GM12878 (cell line): ENCODE data around the gene PRDM16. TPM values are rescaled to one million over a fixed set of nuclear protein-coding genes. Genes with fewer than 3 reads are reported as not detected.

Experiments
- ATAC-seq: fragments of 200-7000 bp; cut with Tn5 transposase; 3 replicates; pipeline ENCODE4 v1.9.1; 2020; ENCODE audit warnings: mild to moderate bottlenecking, moderate library complexity
- BruUV-seq: library from RNA; stranded (reverse); fragments of 400-500 nt; replicated peaks from 2 replicates; lab custom pipeline; 2021; lab: Mats Ljungman, UMichigan
- CTCF ChIA-PET: fragments of 300-600 bp; sonication (Branson Sonifier 250); formaldehyde crosslinking; extraction: SDS; loops from one replicate; lab custom pipeline; 2021; ENCODE audit warnings: inconsistent platforms; lab: Yijun Ruan, JAX
- POLR2A ChIA-PET: fragments of 350-600 bp; formaldehyde crosslinking; extraction: SDS; loops from one replicate; lab custom pipeline; 2021; ENCODE audit warnings: inconsistent platforms; lab: Charles Lee
- RAD21 ChIA-PET: fragments of 300-600 bp; sonication (Branson Sonifier 250); formaldehyde crosslinking; loops from one replicate; lab custom pipeline; 2023; ENCODE audit warnings: antibody characterized with exemption; ENCODE audit not compliant: unreplicated experiment; lab: Charles Lee
- SMC1A ChIA-PET: fragments of 300-600 bp; sonication (Branson Sonifier 250); formaldehyde crosslinking; loops from one replicate; lab custom pipeline; 2023; ENCODE audit not compliant: unreplicated experiment, uncharacterized antibody; lab: Charles Lee
- DNase-seq: peaks from one replicate; pipeline ENCODE4 v3.0.0-alpha.2; 2011; ENCODE audit warnings: low read depth, low spot score
- FAIRE-seq: peaks from 3 replicates; lab custom pipeline; 2011; peaks lifted over from hg19 to GRCh38; lab: Jason Lieb, UNC
- H2AFZ ChIP-seq: 2 replicates; pipeline ENCODE4 v1.6.0; 2011; ENCODE audit warnings: low read depth, low read length, control low read depth; ENCODE audit not compliant: control insufficient read depth
- H3K27ac ChIP-seq: 2 replicates; pipeline ENCODE4 v1.5.1; 2011; ENCODE audit warnings: control low read depth; ENCODE audit not compliant: control insufficient read depth, insufficient read depth
- H3K27me3 ChIP-seq, 2 experiments: replicated peaks in 1 of 2; 2 replicates each; pipeline versions ENCODE4 v1.6.0 to v1.6.1; 2011; ENCODE audit warnings: low read length in 1 of 2; ENCODE audit not compliant: control insufficient read depth in 2 of 2, insufficient read depth in 2 of 2
- H3K36me3 ChIP-seq, 2 experiments: 2 replicates each; pipeline ENCODE4 v1.5.1; 2011; ENCODE audit warnings: low read length in 1 of 2; ENCODE audit not compliant: control insufficient read depth in 2 of 2, insufficient read depth in 2 of 2
- H3K4me1 ChIP-seq: 2 replicates; pipeline ENCODE4 v1.6.1; 2011; ENCODE audit warnings: mild to moderate bottlenecking, low read length, moderate library complexity, mixed read lengths; ENCODE audit not compliant: control insufficient read depth, insufficient read depth
- H3K4me2 ChIP-seq: 2 replicates; pipeline ENCODE4 v1.6.0; 2011; ENCODE audit warnings: control low read depth; ENCODE audit not compliant: control insufficient read depth, insufficient read depth
- H3K4me3 ChIP-seq: fragments of 200-600 bp; sonication (generic); 2 replicates; pipeline ENCODE4 v1.5.1; 2016
- H3K79me2 ChIP-seq: 2 replicates; pipeline ENCODE4 v1.6.0; 2011; ENCODE audit warnings: low read length; ENCODE audit not compliant: control insufficient read depth, insufficient read depth
- H3K9ac ChIP-seq: 2 replicates; pipeline ENCODE4 v1.8.0; 2011; ENCODE audit warnings: low read length, control low read depth, mixed read lengths; ENCODE audit not compliant: control insufficient read depth, insufficient read depth
- H3K9me3 ChIP-seq: replicated peaks from 3 replicates; pipeline ENCODE4 v1.5.1; 2011; ENCODE audit warnings: mild to moderate bottlenecking, low read length; ENCODE audit not compliant: control insufficient read depth, insufficient read depth
- H4K20me1 ChIP-seq: 2 replicates; pipeline ENCODE4 v1.6.0; 2011; ENCODE audit not compliant: control insufficient read depth, insufficient read depth
- ATF7 ChIP-seq: fragments of 450-650 bp; IDR thresholded peaks from 2 replicates; pipeline ENCODE4 v1.6.1; 2016; ENCODE audit warnings: low read depth, mild to moderate bottlenecking
- CBX3 ChIP-seq: fragments of 200-600 bp; sonication (generic); IDR thresholded peaks from 2 replicates; pipeline ENCODE4 v1.6.1; 2016; ENCODE audit warnings: low read depth, borderline replicate concordance
- CHD1 ChIP-seq: IDR thresholded peaks from 2 replicates; pipeline ENCODE4 v1.6.1; 2012; ENCODE audit warnings: low read depth, low read length, improper control_type of control experiment
- CHD4 ChIP-seq: fragments of 200-600 bp; sonication (generic); IDR thresholded peaks from 2 replicates; pipeline ENCODE4 v1.6.1; 2016; ENCODE audit warnings: mild to moderate bottlenecking
- KDM1A ChIP-seq: fragments of 200-600 bp; sonication (generic); IDR thresholded peaks from 2 replicates; pipeline ENCODE4 v1.6.1; 2016; ENCODE audit warnings: borderline replicate concordance
- KLF5 ChIP-seq: fragments of 450-650 bp; IDR thresholded peaks from 2 replicates; pipeline ENCODE4 v1.6.1; 2014; ENCODE audit warnings: mild to moderate bottlenecking; ENCODE audit not compliant: partially characterized antibody
- MTA3 ChIP-seq: IDR thresholded peaks from 2 replicates; pipeline ENCODE4 v1.6.1; 2012; ENCODE audit warnings: low read length, inconsistent platforms, borderline replicate concordance
- MYB ChIP-seq: fragments of 150-350 bp; IDR thresholded peaks from 2 replicates; pipeline ENCODE4 v1.6.1; 2014; ENCODE audit warnings: mild to moderate bottlenecking, low read depth, low read length, borderline replicate concordance
- MYC ChIP-seq: IDR thresholded peaks from 2 replicates; pipeline ENCODE4 v1.6.1; 2011; ENCODE audit warnings: mild to moderate bottlenecking, low read length, moderate library complexity, inconsistent platforms; ENCODE audit not compliant: insufficient read depth, insufficient replicate concordance, insufficient read length, severe bottlenecking
- NFIC ChIP-seq: IDR thresholded peaks from 2 replicates; pipeline ENCODE4 v1.6.1; 2012; ENCODE audit warnings: low read depth, mild to moderate bottlenecking, inconsistent platforms, low read length, moderate library complexity
- NR2C2 ChIP-seq: IDR thresholded peaks from 2 replicates; pipeline ENCODE4 v1.6.1; 2011; ENCODE audit warnings: borderline replicate concordance, low read depth; ENCODE audit not compliant: control insufficient read depth, insufficient read length
- NR2F1 ChIP-seq: fragments of 450-650 bp; conservative IDR thresholded peaks from 2 replicates; pipeline ENCODE4 v1.6.1; 2017; ENCODE audit warnings: mild to moderate bottlenecking
- POLR2AphosphoS2 ChIP-seq: IDR thresholded peaks from 2 replicates; pipeline ENCODE4 v1.6.1; 2011; ENCODE audit warnings: low read depth, mild to moderate bottlenecking, low read length, improper control_type of control experiment, moderate library complexity
- ZNF24 ChIP-seq: fragments of 450-650 bp; IDR thresholded peaks from 2 replicates; pipeline ENCODE4 v1.6.1; 2017; ENCODE audit warnings: antibody characterized with exemption, mild to moderate bottlenecking
- ZNF622 ChIP-seq: fragments of 450-650 bp; IDR thresholded peaks from 2 replicates; pipeline ENCODE4 v1.6.1; 2017; ENCODE audit warnings: mild to moderate bottlenecking, inconsistent platforms
- WGBS: methylation state at CpG from one replicate; pipeline ENCODE4 v1.1.6; 2016; ENCODE audit warnings: low lambda C conversion rate; ENCODE audit not compliant: insufficient replicate concordance, insufficient coverage; ENCODE audit errors: missing lambda C conversion rate; 5-methylcytosine and 5-hydroxymethylcytosine counted together
- in situ Hi-C: fragments of 300-500 bp; cut with MboI; formaldehyde crosslinking; loops from 9 replicates; pipeline ENCODE4 v1.14.3; 2018; ENCODE audit warnings: mixed read lengths
- intact Hi-C: fragments of 100-400 bp; cut with micrococcal nuclease; formaldehyde crosslinking; loops from one replicate; pipeline ENCODE4 v1.14.2; 2022; ENCODE audit not compliant: unreplicated experiment
- polyA plus RNA-seq, 11 experiments: library from polyadenylated mRNA; depleted of rRNA in 4 of 11; unstranded in 6 of 11; stranded (reverse) in 5 of 11; fragments of >200 nt; fragmentation: Nextera tagmentation in 4 of 11; fragmentation: Illumina TruSeq in 1 of 11; extraction: Ambion mirVana in 4 of 11; extraction: Trizol in 1 of 11; gene quantifications; 1 replicate in 1 of 11; 2 replicates in 10 of 11; pipeline versions ENCODE4 v1.2.1 to v1.2.3, GENCODE V29; 2011 to 2016; ENCODE audit warnings: inconsistent platforms in 2 of 11, missing spikeins in 2 of 11, low read depth in 1 of 11
- total RNA-seq, 4 experiments: library from RNA; depleted of rRNA in 3 of 4; stranded (reverse); fragments of >200 nt in 3 of 4; fragmentation: Illumina TruSeq in 1 of 4; extraction: Trizol in 1 of 4; gene quantifications; 2 replicates each; pipeline versions ENCODE4 v1.2.1 to v1.2.3, GENCODE V29; 2013 to 2021
- TF ChIP-seq, protein P1 (sequence below): fragments of 450-650 bp; formaldehyde crosslinking; IDR thresholded peaks from 2 replicates; pipeline ENCODE4 v1.4.0; 2022; ENCODE audit warnings: mild to moderate bottlenecking, moderate library complexity
- TF ChIP-seq, protein P2 (sequence below): IDR thresholded peaks from 2 replicates; pipeline ENCODE4 v1.6.1; 2011; ENCODE audit warnings: low read depth, mild to moderate bottlenecking, low read length, moderate library complexity, borderline replicate concordance; ENCODE audit errors: extremely low read depth
- TF ChIP-seq, protein P3 (sequence below): IDR thresholded peaks from 2 replicates; pipeline ENCODE4 v1.6.1; 2011; ENCODE audit warnings: borderline replicate concordance, low read depth, mild to moderate bottlenecking, moderate library complexity, low read length; ENCODE audit not compliant: insufficient read depth, poor library complexity, severe bottlenecking
- TF ChIP-seq, protein P4 (sequence below): IDR thresholded peaks from 2 replicates; pipeline ENCODE4 v1.6.1; 2011; ENCODE audit warnings: low read depth, low read length, improper control_type of control experiment, borderline replicate concordance

Gene PRDM16
- total and polyA plus RNA-seq, 10 of the 15 experiments (the other 5 are each of a cell fraction or from before 2014, with no cell fraction given) = 0.03 TPM; not detected in 9

DNA sequence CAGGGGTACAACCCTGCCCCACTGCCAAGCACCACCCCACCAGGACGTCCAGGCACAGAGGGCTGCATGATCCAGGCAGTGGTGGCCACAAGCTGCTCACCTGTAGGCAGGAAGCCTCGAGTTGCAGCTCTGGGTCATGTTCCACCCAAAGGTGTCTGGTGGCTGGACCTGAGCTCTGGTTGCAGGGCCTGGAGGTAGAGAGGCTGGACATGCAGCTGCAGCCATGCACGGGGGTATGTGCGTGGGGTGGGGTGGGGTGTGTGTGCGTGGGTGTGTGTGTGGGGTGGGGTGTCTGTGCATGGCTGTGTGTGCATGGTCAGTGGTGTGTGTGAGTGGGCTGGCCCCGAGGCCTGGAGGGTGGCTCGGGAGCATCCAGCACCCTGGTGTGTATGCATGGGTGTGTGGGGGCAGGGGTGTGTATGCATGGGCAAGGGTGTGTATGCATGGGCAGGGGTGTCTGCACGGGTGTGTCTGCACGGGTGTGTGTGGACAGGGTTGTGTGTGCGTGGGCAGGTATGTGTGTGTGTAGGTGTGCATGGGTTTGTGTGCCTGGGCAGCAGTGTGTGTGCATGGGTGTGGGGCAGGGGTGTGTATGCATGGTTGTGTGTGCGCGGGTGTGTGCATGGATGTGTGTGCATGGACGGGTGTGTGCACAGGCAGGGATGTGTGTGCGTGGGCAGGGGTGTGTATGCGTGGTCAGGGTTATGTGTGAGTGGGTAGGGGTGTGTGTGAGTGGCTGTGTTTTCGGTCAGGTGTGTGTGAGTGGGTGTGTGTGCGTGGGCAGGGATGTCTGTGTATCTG is 401.0 kb downstream of the PRDM16 start:
- WGBS = 18% methylated on average over 16 of the region's 17 CpGs
- no TSS peak for BruUV-seq
- POLR2A ChIA-PET = no interaction called here
- H3K79me2 ChIP-seq = no peaks in the 10 kb centered on the region
- no peak overlapping the region for H2AFZ ChIP-seq
- H3K36me3 ChIP-seq = no peaks in the 10 kb centered on the region
- SMC1A ChIA-PET = no interaction called here
- H3K9me3 ChIP-seq = no peaks in the 10 kb centered on the region
- H3K9ac ChIP-seq = no peak overlapping the region
- no peak overlapping the region for H3K27ac ChIP-seq
- intact Hi-C loops = no loop called here
- H3K4me3 ChIP-seq = no peak overlapping the region
- RAD21 ChIA-PET = no interaction called here
- in situ Hi-C loops = no loop called here
- no peaks in the 10 kb centered on the region for H3K4me1 ChIP-seq
- FAIRE-seq = no peak
- H4K20me1 ChIP-seq = no peaks in the 10 kb centered on the region
- ATAC-seq = no peak
- DNase-seq = no peak
- CTCF ChIA-PET = no interaction called here
- no peaks in the 10 kb centered on the region for H3K27me3 ChIP-seq
- no peak overlapping the region for H3K4me2 ChIP-seq
- TF ChIP-seq, protein P1, sequence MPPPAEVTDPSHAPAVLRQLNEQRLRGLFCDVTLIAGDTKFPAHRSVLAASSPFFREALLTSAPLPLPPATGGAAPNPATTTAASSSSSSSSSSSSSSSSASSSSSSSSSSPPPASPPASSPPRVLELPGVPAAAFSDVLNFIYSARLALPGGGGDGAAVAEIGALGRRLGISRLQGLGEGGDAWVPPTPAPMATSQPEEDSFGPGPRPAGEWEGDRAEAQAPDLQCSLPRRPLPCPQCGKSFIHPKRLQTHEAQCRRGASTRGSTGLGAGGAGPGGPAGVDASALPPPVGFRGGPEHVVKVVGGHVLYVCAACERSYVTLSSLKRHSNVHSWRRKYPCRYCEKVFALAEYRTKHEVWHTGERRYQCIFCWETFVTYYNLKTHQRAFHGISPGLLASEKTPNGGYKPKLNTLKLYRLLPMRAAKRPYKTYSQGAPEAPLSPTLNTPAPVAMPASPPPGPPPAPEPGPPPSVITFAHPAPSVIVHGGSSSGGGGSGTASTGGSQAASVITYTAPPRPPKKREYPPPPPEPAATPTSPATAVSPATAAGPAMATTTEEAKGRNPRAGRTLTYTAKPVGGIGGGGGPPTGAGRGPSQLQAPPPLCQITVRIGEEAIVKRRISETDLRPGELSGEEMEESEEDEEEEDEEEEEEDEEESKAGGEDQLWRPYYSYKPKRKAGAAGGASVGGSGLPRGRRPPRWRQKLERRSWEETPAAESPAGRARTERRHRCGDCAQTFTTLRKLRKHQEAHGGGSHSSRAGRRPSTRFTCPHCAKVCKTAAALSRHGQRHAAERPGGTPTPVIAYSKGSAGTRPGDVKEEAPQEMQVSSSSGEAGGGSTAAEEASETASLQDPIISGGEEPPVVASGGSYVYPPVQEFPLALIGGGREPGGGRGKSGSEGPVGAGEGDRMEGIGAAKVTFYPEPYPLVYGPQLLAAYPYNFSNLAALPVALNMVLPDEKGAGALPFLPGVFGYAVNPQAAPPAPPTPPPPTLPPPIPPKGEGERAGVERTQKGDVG (CRISPR knock-in tag) = no peak
- TF ChIP-seq NR2F1 (no peak), POLR2AphosphoS2 (no peak), MTA3 (no peak), MYB (no peak), NFIC (no peak), CHD1 (no peak), NR2C2 (no peak), KDM1A (no peak), ZNF24 (no peak), MYC (no peak), CBX3 (no peak), CHD4 (no peak), ATF7 (no peak), ZNF622 (no peak), KLF5 (no peak)
- TF ChIP-seq, protein P2, sequence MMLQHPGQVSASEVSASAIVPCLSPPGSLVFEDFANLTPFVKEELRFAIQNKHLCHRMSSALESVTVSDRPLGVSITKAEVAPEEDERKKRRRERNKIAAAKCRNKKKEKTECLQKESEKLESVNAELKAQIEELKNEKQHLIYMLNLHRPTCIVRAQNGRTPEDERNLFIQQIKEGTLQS = no peak
- TF ChIP-seq, protein P3, sequence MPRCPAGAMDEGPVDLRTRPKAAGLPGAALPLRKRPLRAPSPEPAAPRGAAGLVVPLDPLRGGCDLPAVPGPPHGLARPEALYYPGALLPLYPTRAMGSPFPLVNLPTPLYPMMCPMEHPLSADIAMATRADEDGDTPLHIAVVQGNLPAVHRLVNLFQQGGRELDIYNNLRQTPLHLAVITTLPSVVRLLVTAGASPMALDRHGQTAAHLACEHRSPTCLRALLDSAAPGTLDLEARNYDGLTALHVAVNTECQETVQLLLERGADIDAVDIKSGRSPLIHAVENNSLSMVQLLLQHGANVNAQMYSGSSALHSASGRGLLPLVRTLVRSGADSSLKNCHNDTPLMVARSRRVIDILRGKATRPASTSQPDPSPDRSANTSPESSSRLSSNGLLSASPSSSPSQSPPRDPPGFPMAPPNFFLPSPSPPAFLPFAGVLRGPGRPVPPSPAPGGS = no peak
- TF ChIP-seq, protein P4, sequence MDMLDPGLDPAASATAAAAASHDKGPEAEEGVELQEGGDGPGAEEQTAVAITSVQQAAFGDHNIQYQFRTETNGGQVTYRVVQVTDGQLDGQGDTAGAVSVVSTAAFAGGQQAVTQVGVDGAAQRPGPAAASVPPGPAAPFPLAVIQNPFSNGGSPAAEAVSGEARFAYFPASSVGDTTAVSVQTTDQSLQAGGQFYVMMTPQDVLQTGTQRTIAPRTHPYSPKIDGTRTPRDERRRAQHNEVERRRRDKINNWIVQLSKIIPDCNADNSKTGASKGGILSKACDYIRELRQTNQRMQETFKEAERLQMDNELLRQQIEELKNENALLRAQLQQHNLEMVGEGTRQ = no peak
